ENCODE measurements around the gene FBXO41.

Gene FBXO41

GRCh38 chr2:73290049-73290839 is 6.0 kb upstream of the FBXO41 start:
- in situ Hi-C loops (cut with HindIII; ENCODE audit: low sequenced_read_pairs), result loop anchor here (5.0 kb wide), 2 partner anchors 48 to 72 kb away; no protein-coding TSS in a partner anchor

GRCh38 chr2:73289304-73289703 is 5.0 kb upstream of the FBXO41 start:
- in situ Hi-C loops (cut with HindIII; ENCODE audit: low sequenced_read_pairs), result no loop called here

- in situ Hi-C loops (cut with HindIII; ENCODE audit: low sequenced_read_pairs), result no loop called here
Observed at GRCh38 chr2:73286134-73286655, 1.9 kb upstream of the FBXO41 start.

GRCh38 chr2:73285159-73285739 is 971 bp upstream of the FBXO41 start:
- in situ Hi-C loops (cut with HindIII; ENCODE audit: low sequenced_read_pairs), result no loop called here

- in situ Hi-C loops (cut with HindIII; ENCODE audit: low sequenced_read_pairs), result no loop called here
Observed at GRCh38 chr2:73283545-73284295, 558 bp downstream of the FBXO41 start.

GRCh38 chr2:73282924-73283544 is 1.2 kb downstream of the FBXO41 start:
- in situ Hi-C loops (cut with HindIII; ENCODE audit: low sequenced_read_pairs), result no loop called here

- in situ Hi-C loops (cut with HindIII; ENCODE audit: low sequenced_read_pairs), result no loop called here
Observed at GRCh38 chr2:73281244-73281643, 3.0 kb downstream of the FBXO41 start.

GRCh38 chr2:73279852-73280251 is 4.4 kb downstream of the FBXO41 start:
- in situ Hi-C loops (cut with HindIII; ENCODE audit: low sequenced_read_pairs), result no loop called here

- in situ Hi-C loops (cut with HindIII; ENCODE audit: low sequenced_read_pairs), result no loop called here
Observed at GRCh38 chr2:73272270-73272669, 12.0 kb downstream of the FBXO41 start.

GRCh38 chr2:73269686-73270465 is 14.4 kb downstream of the FBXO41 start:
- in situ Hi-C loops (cut with HindIII; ENCODE audit: low sequenced_read_pairs), result no loop called here

- in situ Hi-C loops (cut with HindIII; ENCODE audit: low sequenced_read_pairs), result no loop called here
Observed at GRCh38 chr2:73268830-73269685, 15.2 kb downstream of the FBXO41 start.

- in situ Hi-C loops (cut with HindIII; ENCODE audit: low sequenced_read_pairs), result no loop called here
Observed at GRCh38 chr2:73268366-73268829, 15.9 kb downstream of the FBXO41 start.

GRCh38 chr2:73267008-73267407 is 17.3 kb downstream of the FBXO41 start:
- in situ Hi-C loops (cut with HindIII; ENCODE audit: low sequenced_read_pairs), result no loop called here

GRCh38 chr2:73266061-73266901 is 18.0 kb downstream of the FBXO41 start:
- in situ Hi-C loops (cut with HindIII; ENCODE audit: low sequenced_read_pairs), result no loop called here

- in situ Hi-C loops (cut with HindIII; ENCODE audit: low sequenced_read_pairs), result no loop called here
Observed at GRCh38 chr2:73265298-73266060, 18.8 kb downstream of the FBXO41 start.

- in situ Hi-C loops (cut with HindIII; ENCODE audit: low sequenced_read_pairs), result no loop called here
Observed at GRCh38 chr2:73264783-73265182, 19.5 kb downstream of the FBXO41 start.

GRCh38 chr2:73264332-73264606 is 20.0 kb downstream of the FBXO41 start:
- in situ Hi-C loops (cut with HindIII; ENCODE audit: low sequenced_read_pairs), result no loop called here
